GM21515 (cell line): ENCODE results near the gene ENTPD8.
"Not testable (repeated sequence)": the region's sequence is repeated elsewhere in the genome, so short reads cannot be mapped to it uniquely, and the experiment has no call there.

Source experiments
- ATAC-seq: cut with Tn5 transposase; IDR thresholded peaks from one replicate; pipeline ENCODE4 v1.9.1; 2021; ENCODE audit not compliant: unreplicated experiment

The ENTPD8 gene

DNA sequence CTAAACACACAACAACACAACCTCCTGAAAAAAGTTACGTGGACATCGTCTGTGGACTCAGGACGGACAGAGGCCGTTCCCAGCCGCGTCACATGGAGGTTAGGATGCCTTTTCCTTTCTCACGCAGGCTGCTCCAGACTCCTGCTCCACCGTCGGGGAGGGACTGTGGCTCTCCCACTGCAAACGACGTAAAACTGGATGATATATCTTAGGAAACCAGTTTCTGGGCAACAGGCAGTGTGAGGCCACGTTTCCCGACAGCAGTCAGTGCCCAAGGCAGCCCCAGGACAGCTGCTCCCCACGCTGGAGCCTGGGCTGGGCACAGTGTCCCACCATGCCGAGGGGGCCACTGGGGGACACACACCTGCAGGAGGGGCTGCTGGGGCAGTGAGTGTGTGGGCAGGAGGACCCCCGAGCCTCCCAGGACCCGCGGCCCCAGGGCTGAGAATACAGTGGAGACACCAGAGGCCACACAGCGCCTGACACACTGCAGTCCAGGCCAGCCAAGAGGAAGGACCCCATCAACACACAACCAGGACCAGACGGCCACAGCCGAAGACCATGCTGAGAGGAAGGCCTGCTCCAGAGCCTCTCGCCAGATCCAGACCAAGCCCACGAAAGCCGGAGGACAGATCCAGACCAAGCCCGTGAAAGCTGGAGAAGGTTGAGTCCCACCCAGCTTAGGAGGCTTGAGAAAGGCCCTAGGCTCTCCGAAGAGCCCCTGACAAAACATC lies 44.4 kb downstream of the ENTPD8 start:
- ATAC-seq = no peak

GRCh38 chr9:137396227-137396626 lies 44.9 kb downstream of the ENTPD8 start:
- no peak for ATAC-seq

DNA sequence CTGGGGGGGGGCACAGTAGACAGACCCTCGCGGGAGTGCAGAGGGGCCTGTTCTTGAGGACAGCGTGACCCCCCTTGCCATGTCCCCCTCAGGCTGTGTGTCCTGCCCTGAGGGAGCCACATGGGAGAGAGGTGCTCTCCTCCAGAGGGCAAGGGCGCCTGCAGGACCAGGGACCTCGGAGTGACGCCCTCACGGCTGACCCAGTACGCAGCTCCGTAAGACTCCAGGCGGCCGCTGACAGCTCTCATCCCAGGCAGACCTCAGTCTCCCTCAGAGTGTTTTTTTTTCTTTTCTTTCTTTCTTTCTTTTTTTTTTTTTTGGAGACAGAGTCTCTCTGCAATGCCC lies 45.5 kb downstream of the ENTPD8 start:
- no peak for ATAC-seq

DNA sequence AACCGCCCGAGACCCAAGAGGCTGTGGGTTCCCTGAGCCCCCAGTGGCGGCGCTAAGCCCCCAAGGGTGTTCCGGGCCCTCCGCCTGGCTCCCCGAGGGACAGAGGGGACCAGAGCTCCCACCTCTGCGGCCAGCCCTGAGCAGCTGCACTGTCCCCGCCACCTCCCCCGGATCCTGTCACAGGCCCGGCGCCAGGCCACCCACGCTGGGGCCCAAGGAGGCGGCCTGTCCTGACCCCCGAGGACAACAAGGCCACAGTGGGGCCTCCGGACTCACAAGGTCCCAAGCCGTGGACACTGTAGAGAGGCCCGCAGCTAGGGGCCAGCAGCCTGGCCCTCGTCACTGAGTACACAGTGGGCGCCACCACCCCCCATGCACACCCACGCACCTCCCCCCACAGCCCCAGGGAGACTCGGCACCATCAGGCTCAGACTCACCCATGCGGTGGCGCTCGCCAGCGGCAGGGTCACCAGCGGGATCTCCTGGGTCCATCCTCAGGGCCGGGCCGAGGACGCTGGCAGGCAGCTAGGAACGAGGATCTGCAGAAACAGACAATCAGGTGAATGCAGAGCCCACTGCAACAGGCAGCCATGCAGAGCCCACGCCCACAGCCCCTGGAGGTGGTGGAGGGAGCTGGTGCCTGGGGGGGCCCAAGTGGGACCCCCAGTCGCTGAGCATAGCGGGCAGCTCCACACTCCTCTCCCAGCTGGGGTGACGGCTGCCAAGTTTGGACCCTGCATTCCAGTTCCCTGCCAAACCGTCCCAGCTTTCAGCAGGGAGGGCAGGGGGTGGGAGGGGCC lies 46.1 kb downstream of the ENTPD8 start:
- ATAC-seq = no peak

DNA sequence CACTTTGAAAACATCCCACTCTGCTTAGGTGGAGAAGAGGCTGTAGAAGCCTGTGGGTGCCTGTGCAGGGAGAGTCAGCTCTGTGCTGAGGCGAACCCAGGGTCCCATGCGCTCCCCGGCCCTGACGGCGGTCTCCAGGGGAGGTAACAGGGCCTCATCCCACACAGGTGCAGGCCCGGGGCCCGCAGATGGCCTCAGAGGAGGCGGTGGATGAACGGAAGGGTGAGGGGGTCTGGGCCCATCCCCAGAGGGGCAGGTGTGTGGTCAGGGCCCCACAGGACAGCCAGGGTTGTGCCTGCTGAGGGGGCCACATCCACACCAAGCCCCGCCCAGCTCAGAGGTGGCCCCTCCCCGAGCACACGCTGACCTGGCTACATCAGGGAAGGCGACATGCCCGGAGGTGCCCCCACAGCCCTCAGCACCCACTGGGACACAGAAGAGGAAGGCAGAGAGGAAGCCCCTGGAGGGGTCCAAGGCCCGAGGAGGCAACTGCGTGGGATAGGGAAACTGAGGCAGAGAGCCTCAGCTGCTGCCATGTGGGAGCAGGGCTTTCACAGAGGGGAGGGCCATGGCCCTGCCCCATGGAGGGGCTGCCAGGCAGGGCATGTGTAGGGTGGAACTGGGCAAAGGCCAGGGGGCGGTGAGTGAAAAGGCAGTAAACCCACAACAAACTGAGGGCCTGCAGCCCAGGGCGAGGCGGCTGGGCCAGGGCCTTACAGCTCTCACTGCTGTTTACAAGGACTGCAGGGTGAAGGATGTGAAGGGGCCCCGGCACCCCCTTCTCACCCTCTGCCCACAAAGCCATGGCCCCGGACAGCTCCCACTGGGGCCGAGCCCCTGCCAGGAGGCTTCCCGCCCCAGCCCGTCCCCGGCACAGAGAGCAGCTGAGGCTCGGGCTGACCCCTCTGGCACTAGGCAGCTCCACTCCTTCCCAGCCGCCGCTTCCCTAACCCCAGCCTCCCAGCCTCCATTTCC lies 47.7 kb downstream of the ENTPD8 start:
- no peak for ATAC-seq

DNA sequence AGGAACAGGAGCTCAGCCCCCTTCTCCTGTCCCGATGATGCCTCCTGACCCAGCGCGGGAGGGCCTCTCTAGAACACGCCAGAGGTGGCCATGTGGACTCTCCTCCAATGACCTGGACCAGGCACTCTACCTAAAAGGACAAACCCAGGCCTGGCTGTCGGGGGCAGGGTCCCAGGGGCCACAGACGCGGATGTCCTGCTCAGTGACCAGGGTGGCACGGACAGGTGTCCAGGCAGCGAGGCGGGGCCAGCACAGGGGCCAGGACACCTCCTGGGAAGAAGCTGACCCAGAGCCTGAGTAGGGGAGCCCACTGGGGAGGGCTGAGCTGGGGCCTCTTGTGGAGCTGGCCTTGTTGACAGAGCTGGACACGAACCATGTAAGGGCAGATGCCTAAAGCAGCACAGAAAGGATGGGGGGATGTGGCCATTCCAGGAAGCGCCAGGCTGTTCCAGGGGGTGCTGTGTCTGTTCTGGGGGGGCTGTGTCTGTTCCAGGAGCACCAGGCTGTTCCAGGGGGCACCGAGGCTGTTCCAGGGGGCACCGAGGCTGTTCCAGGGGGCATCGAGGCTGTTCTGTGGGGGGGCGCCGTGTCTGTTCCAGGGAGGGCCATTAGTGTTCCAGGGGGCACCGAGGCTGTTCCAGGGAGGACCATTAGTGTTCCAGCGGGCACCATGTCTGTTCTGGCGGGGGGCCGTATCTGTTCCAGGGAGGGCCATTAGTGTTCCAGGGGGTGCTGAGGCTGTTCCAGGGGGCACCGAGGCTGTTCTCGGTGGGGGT lies 48.7 kb downstream of the ENTPD8 start:
- no peak for ATAC-seq

DNA sequence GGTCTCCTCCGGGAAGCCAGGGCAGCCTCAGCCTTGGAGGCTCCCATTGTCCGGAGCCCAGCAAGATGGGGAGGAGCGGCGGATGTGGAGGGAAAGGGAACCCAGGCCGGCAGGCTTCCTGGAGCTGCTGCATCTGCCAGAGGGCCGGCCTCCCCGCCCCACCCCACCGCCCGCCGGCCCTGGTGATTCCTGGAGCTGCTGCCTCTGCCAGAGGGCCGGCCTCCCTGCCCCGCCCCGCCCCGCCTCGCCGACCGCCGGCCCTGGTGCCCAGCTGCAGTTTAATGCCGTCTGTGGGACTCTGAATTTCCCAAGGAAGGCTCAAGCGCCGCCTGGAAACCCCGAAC lies 49.8 kb downstream of the ENTPD8 start:
- ATAC-seq = no peak

GRCh38 chr9:137390553-137391410 lies 50.4 kb downstream of the ENTPD8 start:
- ATAC-seq = no peak

GRCh38 chr9:137389428-137389746 lies 51.8 kb downstream of the ENTPD8 start:
- ATAC-seq = no peak

- ATAC-seq = no peak
Observed at GRCh38 chr9:137388589-137389427, 52.3 kb downstream of the ENTPD8 start.

- ATAC-seq = no peak
Observed at GRCh38 chr9:137387891-137388560, 53.1 kb downstream of the ENTPD8 start.

- no peak for ATAC-seq
Observed at GRCh38 chr9:137387114-137387890, 53.9 kb downstream of the ENTPD8 start.

DNA sequence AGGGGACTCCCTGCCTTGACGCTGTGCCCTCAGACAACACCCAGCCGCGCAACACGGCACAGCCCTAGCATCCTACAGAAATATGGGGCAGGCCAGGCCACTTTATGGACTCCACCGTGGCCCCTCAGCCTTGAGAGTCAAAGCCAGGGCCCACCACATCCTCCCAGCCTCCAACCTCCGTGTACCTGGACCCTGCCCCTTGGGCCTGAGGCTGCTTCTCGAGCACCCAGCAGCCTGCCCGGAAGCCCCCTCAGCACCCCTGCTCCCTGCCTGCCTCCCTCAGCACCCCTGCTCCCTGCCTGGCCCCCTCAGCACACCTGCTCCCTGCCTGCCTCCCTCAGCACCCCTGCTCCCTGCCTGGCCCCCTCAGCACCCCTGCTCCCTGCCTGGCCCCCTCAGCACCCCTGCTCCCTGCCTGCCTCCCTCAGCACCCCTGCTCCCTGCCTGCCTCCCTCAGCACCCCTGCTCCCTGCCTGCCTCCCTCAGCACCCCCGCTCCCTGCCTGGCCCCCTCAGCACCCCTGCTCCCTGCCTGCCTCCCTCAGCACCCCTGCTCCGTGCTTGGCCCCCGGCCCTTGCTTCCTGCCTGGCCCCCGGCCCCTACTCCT lies 54.5 kb downstream of the ENTPD8 start:
- ATAC-seq = not testable (repeated sequence)

GRCh38 chr9:137385061-137385655 lies 56.0 kb downstream of the ENTPD8 start:
- no peak for ATAC-seq
